Right lobe of liver (tissue), 6 donors: ENCODE measurements around the gene PPP1R13L. TPM values are rescaled to one million over a fixed set of nuclear protein-coding genes. Genes with fewer than 3 reads are reported as not detected.
A peak's percentile ranks its signal among the peaks of the same experiment; 100 is the strongest.
"Not testable (repeated sequence)": the region's sequence is repeated elsewhere in the genome, so short reads cannot be mapped to it uniquely, and the experiment has no call there.

Experiments used
- ATAC-seq, 4 donors: fragments of 200-7000 bp; cut with Tn5 transposase; one replicate each; pipeline ENCODE4 v1.9.1; 2020; ENCODE audit warnings: mild to moderate bottlenecking in 4 of 4, moderate library complexity in 4 of 4
- DNase-seq, 3 donors: peaks; one replicate each; pipeline ENCODE4 v3.0.0-alpha.2; 2020
- H3K27ac ChIP-seq, 3 donors: fragments of 200-600 bp; one replicate each; pipeline ENCODE4 v1.8.0; 2022
- H3K27me3 ChIP-seq, 2 donors: fragments of 200-600 bp; one replicate each; pipeline ENCODE4 v1.8.0; 2022
- H3K36me3 ChIP-seq, 4 donors: fragments of 200-600 bp; sonication (generic) in 1 of 4; one replicate each; pipeline versions ENCODE4 v1.5.1 to v1.8.0; 2017 to 2022; ENCODE audit warnings: control low read depth in 1 of 4
- H3K4me1 ChIP-seq, 4 donors: fragments of 200-600 bp; sonication (generic) in 1 of 4; one replicate each; pipeline versions ENCODE4 v1.5.1 to v1.8.0; 2017 to 2022; ENCODE audit warnings: control low read depth in 1 of 4
- H3K4me3 ChIP-seq, 3 donors: fragments of 200-600 bp; one replicate each; pipeline ENCODE4 v1.8.0; 2022
- H3K9me3 ChIP-seq, 4 donors: fragments of 200-600 bp; sonication (generic) in 1 of 4; one replicate each; pipeline versions ENCODE4 v1.5.1 to v1.8.0; 2017 to 2022; ENCODE audit warnings: control low read depth in 1 of 4
- CTCF ChIP-seq, 4 donors: fragments of 200-600 bp in 3 of 4; fragments of 450-650 bp in 1 of 4; IDR thresholded peaks; one replicate each; pipeline versions ENCODE4 v1.5.1 to v1.8.0; 2016 to 2022; ENCODE audit warnings: antibody characterized with exemption in 4 of 4, mild to moderate bottlenecking in 2 of 4
- POLR2A ChIP-seq: fragments of 450-650 bp; IDR thresholded peaks from one replicate; pipeline ENCODE4 v1.6.1; 2017; ENCODE audit warnings: antibody characterized with exemption, mild to moderate bottlenecking
- WGBS: methylation state at CpG from one replicate; pipeline ENCODE4 v1.1.6; 2018; ENCODE audit warnings: low coverage, low lambda C conversion rate; ENCODE audit not compliant: insufficient coverage; ENCODE audit errors: missing lambda C conversion rate; 5-methylcytosine and 5-hydroxymethylcytosine counted together
- intact Hi-C, 2 donors: fragments of 100-400 bp; cut with DNase I; formaldehyde crosslinking; loops; one replicate each; pipeline versions ENCODE4 v1.11.2 to v1.14.1; 2022
- total RNA-seq, 6 experiments: library from RNA; depleted of rRNA in 2 of 6; stranded (reverse); fragments of >200 nt in 2 of 6; fragmentation: NEBNext Ultra II Directional in 3 of 6; extraction: Animal tissue kit (Norgen Biotek cat#: 25700) in 3 of 6; gene quantifications; one replicate each; pipeline versions ENCODE4 v1.1.0 to v1.2.4, GENCODE V29; 2016 to 2023
- donor health status: DM: no; HTN: yes; CAD: no.
- donor health status: DM: no; HTN: no; CAD: no.
- donor health status: DM: no; HTN: no; CAD: no.
- donor health status: DM: no; HTN: yes; CAD: no.
- donor health status: DM: no; HTN: yes; CAD: no.

The PPP1R13L gene
- total RNA-seq, 6 experiments from 2014 or later = 6.9 to 22.9 (median 14.6) TPM

- DNase-seq (no peak), ATAC-seq (no peak)
- intact Hi-C loops = no loop called here
- peaks cover 0 to 29% (median 3%) of the 10 kb centered on the region in 4 donors for H3K36me3 ChIP-seq
- H3K4me1 ChIP-seq = no peaks in the 10 kb centered on the region
- H3K9me3 ChIP-seq = no peaks in the 10 kb centered on the region
- no peaks in the 10 kb centered on the region for H3K27me3 ChIP-seq
- no peak for TF ChIP-seq POLR2A
- no peak for TF ChIP-seq CTCF (IDR thresholded peaks at IDR 0.05)
- WGBS = 94% methylated on average over 3 of the region's 8 CpGs
- no peak overlapping the region for H3K4me3 ChIP-seq
- no peak overlapping the region for H3K27ac ChIP-seq
Observed at GRCh38 chr19:45414468-45414867, 9.6 kb upstream of the PPP1R13L start.

GRCh38 chr19:45413497-45413896, 8.6 kb upstream of the PPP1R13L start:
- no peak for TF ChIP-seq CTCF (IDR thresholded peaks at IDR 0.05)
- TF ChIP-seq POLR2A = no peak
- H3K27ac ChIP-seq = no peak overlapping the region
- no peaks in the 10 kb centered on the region for H3K27me3 ChIP-seq
- H3K4me3 ChIP-seq = no peak overlapping the region
- DNase-seq = no peak
- intact Hi-C loops = no loop called here
- ATAC-seq = peak in 1 of 4 donors; percentile 29
- no peaks in the 10 kb centered on the region for H3K4me1 ChIP-seq
- WGBS = 85% methylated on average over 6 of the region's 6 CpGs
- peaks cover 0 to 29% (median 3%) of the 10 kb centered on the region in 4 donors for H3K36me3 ChIP-seq
- no peaks in the 10 kb centered on the region for H3K9me3 ChIP-seq

GRCh38 chr19:45410330-45410729, 5.5 kb upstream of the PPP1R13L start:
- H3K27me3 ChIP-seq, intact Hi-C loops, H3K4me3 ChIP-seq, ATAC-seq, DNase-seq, H3K27ac ChIP-seq, H3K4me1 ChIP-seq, H3K9me3 ChIP-seq: not testable (repeated sequence)
- H3K36me3 ChIP-seq = peaks cover 0 to 21% (median 0%) of the 10 kb centered on the region in 4 donors
- 87% methylated on average over 3 of the region's 4 CpGs for WGBS

- 45% methylated on average over 4 of the region's 4 CpGs for WGBS
- Histone ChIP-seq H3K4me1 (peaks cover 0 to 8% (median 3%) of the 10 kb centered on the region in 4 donors), H3K9me3 (no peaks in the 10 kb centered on the region), H3K36me3 (peaks cover 0 to 18% (median 0%) of the 10 kb centered on the region in 4 donors), H3K4me3 (no peak overlapping the region), H3K27ac (no peak overlapping the region), H3K27me3 (no peaks in the 10 kb centered on the region)
- TF ChIP-seq POLR2A (no peak), CTCF (IDR thresholded peaks at IDR 0.05) (no peak)
- intact Hi-C loops = no loop called here
- ATAC-seq (no peak), DNase-seq (no peak)
Observed at GRCh38 chr19:45409557-45409920, 4.7 kb upstream of the PPP1R13L start.

GRCh38 chr19:45408830-45409556, 4.1 kb upstream of the PPP1R13L start:
- Histone ChIP-seq H3K36me3 (peaks cover 0 to 14% (median 0%) of the 10 kb centered on the region in 4 donors), H3K9me3 (no peaks in the 10 kb centered on the region), H3K27me3 (no peaks in the 10 kb centered on the region), H3K4me3 (no peak overlapping the region), H3K4me1 (peaks cover 0 to 12% (median 5%) of the 10 kb centered on the region in 4 donors), H3K27ac (no peak overlapping the region)
- WGBS = 92% methylated on average over 4 of the region's 15 CpGs
- DNase-seq (no peak), ATAC-seq (no peak)
- TF ChIP-seq CTCF (IDR thresholded peaks at IDR 0.05) (no peak), POLR2A (no peak)
- intact Hi-C loops = no loop called here
